Stimulated activated CD4-positive, alpha-beta T cell treated with anti-CD3 and anti-CD28 coated beads, TNF-alpha, amount 100 ng/mL, for 1 hour (primary cell): ENCODE measurements around the gene ZCCHC7.
"Not testable (repeated sequence)": the region's sequence is repeated elsewhere in the genome, so short reads cannot be mapped to it uniquely, and the experiment has no call there.

Experiments used
- DNase-seq, 3 donors: peaks; one replicate each; pipeline ENCODE4 v3.0.0-alpha.2; 2020; ENCODE audit warnings: low read depth in 3 of 3, low spot score in 1 of 3

Gene ZCCHC7

GRCh38 chr9:37172557-37172956 lies 52.2 kb downstream of the ZCCHC7 start:
- no peak for DNase-seq

DNA sequence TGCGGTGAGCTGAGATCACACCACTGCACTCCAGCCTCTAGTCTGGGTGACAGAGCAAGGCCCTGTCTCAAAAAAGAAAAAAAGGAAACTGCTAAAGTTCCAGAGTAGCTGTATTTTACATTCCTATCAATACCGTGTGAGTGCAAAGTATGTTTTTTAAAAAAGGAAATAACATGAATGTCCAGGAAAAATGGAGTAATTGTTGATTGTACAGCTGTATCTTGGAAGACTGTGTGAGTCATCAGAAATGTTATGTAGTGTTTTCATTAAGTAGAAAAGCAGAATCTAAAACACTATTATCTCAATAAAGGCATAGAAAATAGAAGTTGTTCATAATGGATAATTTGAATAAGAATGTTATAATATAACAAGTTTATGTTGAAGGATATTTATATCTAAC lies 53.9 kb downstream of the ZCCHC7 start:
- DNase-seq, result no peak

DNA sequence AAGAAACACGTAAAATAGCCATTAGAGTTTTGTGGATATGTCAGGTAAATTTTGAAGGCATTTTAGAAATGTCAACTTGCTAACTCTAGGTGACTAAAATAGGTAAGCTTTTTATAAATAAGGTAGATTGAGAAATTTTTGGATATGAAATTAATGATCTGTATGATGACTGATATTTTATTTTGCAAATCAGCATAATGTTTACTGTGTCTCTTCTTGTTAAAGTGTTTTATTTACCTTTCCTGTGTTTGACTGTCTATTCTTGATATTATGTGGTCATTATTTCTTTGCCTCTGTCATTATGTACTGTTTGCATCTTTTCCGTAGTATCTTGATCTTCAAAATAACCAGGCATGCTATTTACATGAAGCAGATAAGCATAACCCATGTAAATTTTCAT lies 58.4 kb downstream of the ZCCHC7 start:
- DNase-seq, result no peak

DNA sequence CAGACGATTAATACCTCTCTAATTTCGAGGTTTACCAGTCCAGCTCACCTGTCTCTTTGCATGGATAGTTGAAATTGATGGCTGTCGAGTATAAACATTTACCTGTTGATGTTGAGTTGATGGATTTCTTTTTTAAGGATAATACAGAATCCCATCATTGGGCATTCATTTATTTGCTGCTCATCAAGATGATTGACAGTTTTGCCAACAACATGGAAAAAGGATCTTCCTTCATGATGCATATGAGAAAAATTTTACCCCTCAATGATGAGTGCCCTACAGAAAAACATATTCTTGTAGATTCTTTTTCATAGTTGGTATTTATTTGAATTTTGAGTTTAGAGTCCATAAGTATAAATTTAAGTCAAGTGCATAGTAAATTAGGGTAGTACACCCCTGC lies 59.2 kb downstream of the ZCCHC7 start:
- DNase-seq, result no peak

DNA sequence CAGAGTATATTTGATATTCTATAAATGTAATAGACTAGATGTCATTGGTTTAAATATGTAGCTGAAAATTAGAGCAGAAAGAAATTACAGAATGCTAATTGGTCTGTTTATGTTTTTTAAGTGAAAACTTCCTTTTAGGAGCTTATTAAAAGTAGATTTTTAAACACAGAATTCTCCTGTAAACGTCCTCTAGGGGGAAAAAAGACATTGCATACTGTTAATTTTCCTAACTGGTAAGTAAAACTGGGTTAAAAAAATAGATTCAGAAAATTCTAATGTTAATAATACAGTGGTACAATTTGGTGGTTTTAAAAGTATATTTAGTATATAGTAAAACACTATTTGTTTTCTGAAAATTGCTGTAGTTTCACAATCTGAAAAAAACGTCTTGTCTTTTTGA lies 59.8 kb downstream of the ZCCHC7 start:
- DNase-seq, result no peak

DNA sequence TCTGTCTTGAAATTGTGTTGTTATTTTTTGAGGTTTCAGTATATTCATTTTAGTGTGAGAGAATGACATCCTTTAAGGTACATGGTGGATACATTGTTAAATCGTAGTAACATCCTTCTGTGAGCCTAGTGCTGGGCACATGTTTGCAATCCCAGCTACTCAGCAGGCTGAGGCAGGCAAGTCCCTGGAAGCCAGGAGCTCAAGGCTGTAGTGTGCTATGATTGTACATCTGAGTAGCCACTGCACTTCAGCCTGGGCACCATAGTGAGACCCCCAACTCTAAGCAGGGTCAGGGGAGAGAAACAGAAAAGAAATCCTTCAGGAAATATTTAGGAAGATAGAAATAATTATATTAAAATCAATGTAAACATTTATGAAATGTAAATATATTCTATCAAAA lies 62.3 kb downstream of the ZCCHC7 start:
- no peak for DNase-seq

DNA sequence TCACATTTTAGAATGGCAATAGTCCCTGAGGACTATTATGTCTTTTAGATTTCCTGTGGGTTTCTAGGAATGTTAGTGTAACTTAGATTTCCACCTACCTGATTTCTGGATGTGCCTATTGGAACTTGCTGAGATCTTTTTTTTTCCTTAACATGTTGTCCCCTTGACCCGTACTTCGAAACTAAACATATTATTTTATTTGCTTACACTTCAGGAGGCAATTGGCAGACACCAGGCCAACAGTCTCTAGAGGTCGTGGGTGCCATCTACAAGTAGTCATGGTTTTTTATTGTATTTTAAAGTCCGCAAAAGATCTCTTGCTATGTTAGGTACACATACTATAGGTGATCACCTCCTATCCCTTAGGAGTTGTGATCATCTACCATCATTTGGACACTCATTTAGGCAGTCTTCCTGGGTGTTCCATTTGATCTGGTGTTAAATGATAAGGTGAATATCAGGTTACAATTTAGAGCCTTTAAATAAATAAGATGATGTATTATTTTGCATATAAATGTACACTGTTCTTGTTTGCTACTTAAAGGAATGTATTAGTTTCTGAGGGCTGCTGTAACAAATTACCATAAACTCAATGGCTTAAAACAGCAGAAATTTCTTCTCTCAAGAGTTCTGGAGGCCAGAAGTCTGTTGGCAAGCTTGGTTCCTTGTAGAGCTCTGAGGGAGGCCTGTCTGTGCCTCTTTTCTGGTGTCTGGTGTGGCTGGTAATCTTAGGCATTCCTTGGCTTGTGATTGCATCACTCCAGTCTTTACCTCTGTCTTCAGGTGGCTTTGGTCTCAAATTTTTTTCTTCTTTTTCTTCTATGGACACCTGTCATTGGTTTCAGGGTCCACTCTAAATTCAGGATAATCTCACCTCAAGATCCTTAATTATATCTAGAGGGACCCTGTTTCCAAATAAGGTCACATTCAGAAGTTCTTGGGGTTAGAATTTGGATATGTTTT lies 64.8 kb downstream of the ZCCHC7 start:
- no peak for DNase-seq

- DNase-seq, result no peak
These were observed 66.9 kb downstream of the ZCCHC7 start for GRCh38 chr9:37187292-37187691.

DNA sequence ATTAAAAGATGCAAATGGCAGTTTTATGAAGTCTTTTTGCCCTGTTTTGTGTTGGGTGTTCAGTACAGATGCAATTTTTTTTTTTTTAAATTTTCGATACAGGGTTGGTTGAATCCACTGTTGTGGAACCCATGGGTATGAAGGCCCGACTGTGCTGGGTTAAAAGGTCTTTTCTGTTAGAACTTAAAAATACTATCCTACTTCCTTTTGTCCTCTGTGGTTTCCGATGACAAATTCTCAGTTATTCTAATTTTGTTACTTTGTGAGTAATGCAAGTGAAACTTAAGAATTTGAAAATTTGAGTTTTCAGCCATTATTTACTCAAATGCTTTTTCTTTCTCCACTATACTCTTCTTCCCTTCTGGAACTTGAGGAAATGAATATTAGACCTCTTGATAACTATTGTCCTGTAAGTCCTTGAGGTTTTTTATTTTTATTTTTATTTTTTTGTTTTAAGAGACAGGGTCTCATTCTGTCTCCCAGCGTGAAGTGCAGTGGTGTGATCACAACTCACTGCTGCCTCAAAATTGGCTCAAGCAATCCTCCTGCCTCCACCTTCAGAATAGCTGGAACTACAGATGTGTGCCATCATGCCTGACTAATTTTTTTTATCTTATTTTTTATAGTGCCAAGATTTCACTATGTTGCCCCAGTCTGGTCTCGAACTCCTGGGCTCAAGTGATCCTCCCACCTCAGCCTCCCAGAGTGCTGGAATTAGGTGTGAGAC lies 67.5 kb downstream of the ZCCHC7 start:
- no peak for DNase-seq

GRCh38 chr9:37190739-37191138 lies 70.4 kb downstream of the ZCCHC7 start:
- DNase-seq, result not testable (repeated sequence)

- no peak for DNase-seq
These were observed 71.2 kb downstream of the ZCCHC7 start for GRCh38 chr9:37191403-37192089.

- no peak for DNase-seq
These were observed 72.4 kb downstream of the ZCCHC7 start for GRCh38 chr9:37192803-37193202.

DNA sequence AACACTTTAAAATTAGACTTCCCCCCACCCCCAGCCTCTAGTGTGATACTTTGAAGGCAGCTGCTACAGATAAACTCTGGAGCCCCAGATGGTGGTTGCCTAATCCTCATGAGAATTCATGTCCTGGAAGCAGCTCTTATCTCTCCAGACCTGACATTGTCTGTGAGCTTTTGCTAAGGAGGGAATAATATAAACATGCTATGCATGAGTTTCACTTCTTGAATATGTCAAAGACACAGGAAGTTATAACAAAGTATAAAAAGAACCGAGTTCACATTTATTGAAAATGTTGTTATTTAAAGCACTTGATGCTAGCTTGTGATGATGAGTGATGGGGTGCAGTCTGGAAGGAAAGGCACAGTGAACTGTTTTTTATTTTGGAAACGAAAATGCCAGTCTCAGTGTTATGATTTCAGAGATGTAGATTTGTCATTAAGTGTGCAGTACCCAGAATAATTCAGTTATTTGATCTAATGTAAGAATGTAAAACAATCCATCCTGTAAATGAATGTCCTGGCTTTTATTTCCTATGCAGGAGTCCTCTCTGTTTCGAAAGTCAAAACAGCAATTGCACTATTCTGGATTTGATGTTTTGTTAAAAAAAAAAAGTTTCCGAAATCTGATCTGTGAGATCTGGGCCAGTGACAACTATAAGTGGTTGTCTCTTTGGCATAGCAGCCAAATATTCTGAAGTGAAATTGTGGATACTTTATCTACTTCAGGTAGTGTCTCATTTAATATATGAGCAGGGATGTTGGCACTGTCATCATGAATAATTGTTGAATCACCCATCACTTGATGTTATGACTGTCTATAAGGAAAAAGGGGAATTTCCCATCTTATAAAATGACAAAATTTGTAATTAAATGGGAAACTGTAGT lies 77.0 kb downstream of the ZCCHC7 start:
- no peak for DNase-seq

GRCh38 chr9:37198039-37198729 lies 77.8 kb downstream of the ZCCHC7 start:
- no peak for DNase-seq

DNA sequence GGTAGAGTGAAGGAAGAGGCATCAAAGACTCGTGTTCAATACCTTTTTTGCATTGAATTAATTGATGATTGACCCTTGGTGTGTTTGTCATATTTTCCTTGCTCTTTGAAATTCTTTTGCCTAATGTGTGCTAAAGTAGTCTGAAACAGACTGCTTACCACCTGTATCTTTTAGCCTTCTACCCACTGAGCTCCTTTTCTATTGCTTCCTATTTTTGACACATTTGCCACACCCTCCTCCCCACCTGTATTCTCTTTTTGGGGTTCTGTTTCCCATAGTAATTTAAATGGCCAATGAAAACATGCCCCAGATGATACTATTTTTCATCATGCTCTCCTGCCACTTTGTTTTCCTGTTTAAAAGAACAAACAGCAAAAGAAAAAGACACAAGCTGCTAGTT lies 78.5 kb downstream of the ZCCHC7 start:
- DNase-seq, result no peak

DNA sequence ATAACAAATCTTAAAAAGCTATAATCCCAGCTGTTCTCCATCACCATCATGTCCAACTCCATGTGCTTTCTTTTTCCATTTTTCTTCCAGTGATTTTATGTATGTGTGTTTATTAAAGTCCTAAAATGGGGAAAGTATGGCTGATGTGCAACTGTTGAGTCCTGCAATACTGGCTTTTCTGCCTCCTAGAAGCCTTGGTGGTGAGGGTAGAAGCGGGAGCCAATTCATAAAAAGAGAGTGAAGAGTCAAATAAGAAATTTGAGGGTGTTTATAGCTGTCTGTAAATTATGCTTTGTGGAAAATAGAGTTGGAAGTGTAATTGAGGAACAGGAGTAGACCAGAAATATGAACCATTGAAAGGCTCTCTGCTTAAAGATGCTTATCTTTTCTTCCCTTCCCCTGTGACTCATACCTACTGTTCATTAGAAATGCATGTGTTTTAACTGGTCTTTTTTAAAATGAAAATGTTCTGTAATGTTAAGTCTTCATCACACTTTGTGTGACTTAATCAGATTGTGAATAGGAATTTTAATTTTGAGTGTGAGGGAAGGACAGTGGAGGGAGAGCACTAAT lies 80.1 kb downstream of the ZCCHC7 start:
- DNase-seq, result no peak

GRCh38 chr9:37201581-37201980 lies 81.2 kb downstream of the ZCCHC7 start:
- no peak for DNase-seq

DNA sequence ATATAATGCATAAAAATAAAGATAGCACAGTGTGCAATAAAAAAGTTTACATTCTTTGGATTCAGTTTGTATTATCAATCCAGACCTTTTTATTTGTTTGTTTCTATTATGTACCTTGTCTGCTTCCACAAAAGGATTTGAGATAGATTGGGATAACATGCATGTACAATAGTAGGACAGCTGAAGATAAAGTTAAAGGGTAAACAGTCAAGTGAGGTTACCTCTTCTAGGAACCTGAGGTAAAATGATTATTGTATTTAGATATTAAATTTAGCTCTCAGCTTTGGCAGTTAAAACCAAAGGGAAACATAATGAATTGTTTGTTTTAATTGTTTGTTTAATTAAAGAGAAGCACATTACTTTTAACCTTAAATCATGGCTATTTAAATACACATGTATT lies 81.7 kb downstream of the ZCCHC7 start:
- DNase-seq, result no peak

GRCh38 chr9:37203456-37203855 lies 83.1 kb downstream of the ZCCHC7 start:
- not testable (repeated sequence) for DNase-seq

- DNase-seq, result no peak
These were observed 85.8 kb downstream of the ZCCHC7 start for GRCh38 chr9:37206121-37206620.
